ENCODE results near the gene SMC1B. TPM values are rescaled to one million over a fixed set of nuclear protein-coding genes. Genes with fewer than 3 reads are reported as not detected.

Gene SMC1B
- total and polyA plus RNA-seq, 5 donors = not detected

DNA sequence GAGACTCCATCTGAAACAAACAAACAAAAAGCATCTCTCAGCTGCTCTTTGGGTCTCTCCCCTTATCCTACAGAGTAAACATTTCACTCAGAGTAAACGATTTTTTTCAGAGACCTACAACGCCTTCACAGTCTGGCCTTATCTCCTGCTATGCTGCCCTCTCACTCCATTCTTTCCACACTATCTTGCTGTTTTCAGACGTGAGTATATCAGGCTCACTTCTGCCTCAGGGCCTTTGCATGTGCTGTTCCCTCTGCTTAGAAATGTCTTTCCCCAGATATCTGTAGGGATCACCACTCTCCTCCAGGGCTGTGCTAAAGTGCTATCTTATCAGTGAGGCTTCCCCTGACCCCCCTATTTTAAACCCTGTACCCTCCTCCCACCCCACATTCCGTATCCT, 6.6 kb upstream of the SMC1B start:
- Histone ChIP-seq H3K27me3 (ENCODE audit: control insufficient read depth, insufficient read depth) (no peaks in the 10 kb centered on the region), H3K9me3 (ENCODE audit: control insufficient read depth, low read length) (no peaks in the 10 kb centered on the region), H3K4me3 (ENCODE audit: low read length) (no peak overlapping the region), H3K4me1 (ENCODE audit: control insufficient read depth, insufficient read depth, low read length) (no peaks in the 10 kb centered on the region), H3K27ac (ENCODE audit: low read length) (no peak overlapping the region)
- intact Hi-C loops (cut with DNase I) = no loop called here
- DNase-seq (no peak), ATAC-seq (no peak)
- WGBS = 73% methylated on average over 4 of the region's 4 CpGs

DNA sequence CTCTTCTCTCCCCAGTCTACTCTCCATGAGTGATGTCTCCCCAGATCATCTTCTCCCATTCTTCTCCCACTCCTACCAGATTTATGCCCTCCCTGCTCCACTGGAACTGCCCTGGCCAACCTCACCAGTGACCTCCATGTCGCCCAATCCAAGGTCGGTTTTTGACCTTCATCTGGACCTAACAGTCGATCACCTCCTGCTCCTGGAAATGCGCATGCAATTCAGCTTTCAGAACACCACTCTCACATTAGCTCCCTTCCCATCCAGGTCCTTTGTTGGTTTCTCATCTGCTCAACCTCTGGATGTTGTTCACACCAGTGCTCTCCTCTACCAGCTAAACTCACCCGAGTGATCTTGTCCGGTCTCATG, 5.4 kb upstream of the SMC1B start:
- intact Hi-C loops (cut with DNase I) = no loop called here
- WGBS = 95% methylated on average over 6 of the region's 6 CpGs
- Histone ChIP-seq H3K27me3 (ENCODE audit: control insufficient read depth, insufficient read depth) (no peaks in the 10 kb centered on the region), H3K4me3 (ENCODE audit: low read length) (no peak overlapping the region), H3K9me3 (ENCODE audit: control insufficient read depth, low read length) (no peaks in the 10 kb centered on the region), H3K27ac (ENCODE audit: low read length) (no peak overlapping the region), H3K4me1 (ENCODE audit: control insufficient read depth, insufficient read depth, low read length) (no peaks in the 10 kb centered on the region)
- DNase-seq (no peak), ATAC-seq (no peak)

- Histone ChIP-seq H3K27me3 (ENCODE audit: control insufficient read depth, insufficient read depth) (no peaks in the 10 kb centered on the region), H3K4me1 (ENCODE audit: control insufficient read depth, insufficient read depth, low read length) (no peaks in the 10 kb centered on the region), H3K4me3 (ENCODE audit: low read length) (no peak overlapping the region), H3K27ac (ENCODE audit: low read length) (no peak overlapping the region), H3K9me3 (ENCODE audit: control insufficient read depth, low read length) (no peaks in the 10 kb centered on the region)
- DNase-seq = no peak
- ATAC-seq = no peak
- WGBS = 96% methylated on average over 16 of the region's 16 CpGs
- intact Hi-C loops (cut with DNase I) = no loop called here
Measured at GRCh38 chr22:45418056-45418769, 4.8 kb upstream of the SMC1B start.

DNA sequence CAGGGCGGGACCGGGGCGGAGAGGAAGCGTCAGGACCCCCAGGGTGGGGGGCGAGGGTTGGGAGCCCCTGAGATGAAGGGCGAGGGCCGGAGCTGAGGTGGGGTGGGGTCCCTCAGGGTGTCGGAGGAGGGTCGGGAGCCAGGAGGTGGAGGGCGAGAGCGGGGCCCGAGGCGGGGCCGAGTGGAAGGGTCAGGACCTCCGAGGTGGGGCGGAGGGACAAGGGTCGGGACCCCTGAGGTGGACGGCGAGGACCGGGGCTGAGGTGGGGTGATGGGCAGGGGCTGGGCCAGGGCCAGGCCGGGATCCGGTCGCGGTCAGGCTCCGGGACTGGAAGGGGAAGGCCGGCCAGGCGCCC, 409 bp downstream of the SMC1B start:
- no peak overlapping the region for H3K27ac ChIP-seq (ENCODE audit: low read length)
- 92% methylated on average over 27 of the region's 27 CpGs for WGBS
- H3K27me3 ChIP-seq (ENCODE audit: control insufficient read depth, insufficient read depth) = no peaks in the 10 kb centered on the region
- DNase-seq = peak; percentile 22 to 73 (median 67)
- H3K4me1 ChIP-seq (ENCODE audit: control insufficient read depth, insufficient read depth, low read length) = no peaks in the 10 kb centered on the region
- H3K9me3 ChIP-seq (ENCODE audit: control insufficient read depth, low read length) = no peaks in the 10 kb centered on the region
- intact Hi-C loops (cut with DNase I) = no loop called here
- H3K4me3 ChIP-seq (ENCODE audit: low read length) = peak overlapping the region; percentile 47
- peak; percentile 43 to 68 for ATAC-seq

DNA sequence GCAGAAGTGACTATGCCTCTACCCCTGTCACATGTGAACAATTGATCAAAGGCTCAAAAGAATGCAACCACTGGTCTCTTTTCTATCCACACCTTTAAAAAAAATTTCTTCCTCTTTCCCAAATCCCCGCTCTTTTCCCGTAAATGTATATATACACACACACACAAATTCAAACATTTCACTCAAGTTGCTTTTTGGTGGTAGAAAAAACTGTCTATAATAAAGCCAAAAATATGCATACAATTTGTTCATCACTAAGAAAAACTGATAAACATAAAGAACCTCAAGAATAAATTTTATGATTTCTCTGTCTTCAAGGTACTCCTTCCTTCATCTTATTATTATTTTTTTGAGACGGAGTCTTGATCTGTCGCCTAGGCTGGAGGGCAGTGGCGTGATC, 5.6 kb downstream of the SMC1B start:
- intact Hi-C loops (cut with DNase I) = no loop called here
- Histone ChIP-seq H3K4me1 (ENCODE audit: control insufficient read depth, insufficient read depth, low read length) (no peaks in the 10 kb centered on the region), H3K27ac (ENCODE audit: low read length) (no peak overlapping the region), H3K4me3 (ENCODE audit: low read length) (no peak overlapping the region), H3K27me3 (ENCODE audit: control insufficient read depth, insufficient read depth) (no peaks in the 10 kb centered on the region), H3K9me3 (ENCODE audit: control insufficient read depth, low read length) (no peaks in the 10 kb centered on the region)
- DNase-seq (no peak), ATAC-seq (no peak)
- 95% methylated on average over 5 of the region's 5 CpGs for WGBS

DNA sequence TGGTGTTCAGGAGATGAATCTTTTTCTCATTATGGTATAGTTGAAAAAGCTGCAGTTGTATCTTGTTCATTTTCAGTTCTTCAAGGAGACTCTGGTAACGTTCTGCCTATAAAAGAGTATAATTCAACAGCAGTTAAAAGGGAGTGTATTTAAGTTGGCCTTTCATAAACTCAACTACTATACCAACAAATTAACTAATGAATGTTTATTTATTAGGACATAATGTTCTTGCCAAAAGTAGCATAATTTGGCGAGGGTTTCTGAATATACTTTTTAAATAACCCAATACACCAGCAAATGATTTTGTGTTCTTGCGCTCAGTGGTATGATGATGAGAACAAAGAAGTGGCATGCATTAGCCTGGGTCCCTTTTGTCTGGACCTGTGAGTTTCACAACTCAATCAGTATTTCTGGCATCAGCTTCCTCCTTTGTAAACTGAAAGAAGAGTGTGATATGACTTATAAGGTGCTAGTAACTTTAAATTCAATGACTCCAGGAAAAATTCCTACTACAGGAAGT, 10.9 kb downstream of the SMC1B start:
- no peak overlapping the region for H3K27ac ChIP-seq (ENCODE audit: low read length)
- DNase-seq = no peak
- H3K27me3 ChIP-seq (ENCODE audit: control insufficient read depth, insufficient read depth) = no peaks in the 10 kb centered on the region
- no peak for ATAC-seq
- intact Hi-C loops (cut with DNase I) = no loop called here
- H3K4me3 ChIP-seq (ENCODE audit: low read length) = no peak overlapping the region
- H3K4me1 ChIP-seq (ENCODE audit: control insufficient read depth, insufficient read depth, low read length) = no peaks in the 10 kb centered on the region
- H3K9me3 ChIP-seq (ENCODE audit: control insufficient read depth, low read length) = no peaks in the 10 kb centered on the region
- 84% methylated on average over 3 of the region's 3 CpGs for WGBS

DNA sequence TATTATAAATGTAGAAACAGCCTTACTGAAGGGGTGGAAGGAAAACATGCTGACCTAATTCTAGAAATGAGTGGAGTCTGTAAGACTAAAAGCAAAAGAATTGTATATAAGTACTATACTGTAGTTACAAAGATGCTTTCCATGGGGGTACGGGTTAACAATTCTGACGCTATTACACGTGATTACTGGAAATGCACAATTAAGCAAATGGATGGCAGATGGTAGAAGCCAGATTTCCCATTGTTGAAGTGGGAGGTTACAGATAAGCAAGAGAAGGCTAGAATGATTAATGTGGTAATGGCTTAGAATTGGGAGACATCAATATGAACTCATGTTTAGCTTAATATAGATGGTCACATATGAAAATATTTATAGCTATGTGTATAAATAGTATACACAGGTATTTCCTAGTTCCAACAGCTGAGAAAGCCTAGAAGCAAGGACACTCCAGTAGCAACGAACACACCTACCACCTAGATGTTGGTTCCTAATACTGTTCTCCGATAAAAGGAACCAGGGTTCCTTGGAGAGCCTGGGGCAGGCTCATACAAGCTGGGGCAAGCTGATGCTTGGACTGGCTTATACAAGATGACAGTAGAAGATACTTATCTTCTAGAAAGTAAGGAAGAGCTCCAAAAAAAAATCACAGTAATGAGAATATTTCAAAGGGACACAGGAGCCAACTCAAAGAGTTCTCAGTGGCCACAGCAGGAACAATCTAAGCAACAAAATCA, 13.5 kb downstream of the SMC1B start:
- H3K9me3 ChIP-seq (ENCODE audit: control insufficient read depth, low read length) = no peaks in the 10 kb centered on the region
- no peaks in the 10 kb centered on the region for H3K4me1 ChIP-seq (ENCODE audit: control insufficient read depth, insufficient read depth, low read length)
- 85% methylated on average over 5 of the region's 5 CpGs for WGBS
- intact Hi-C loops (cut with DNase I) = no loop called here
- ATAC-seq (no peak), DNase-seq (no peak)
- H3K27me3 ChIP-seq (ENCODE audit: control insufficient read depth, insufficient read depth) = no peaks in the 10 kb centered on the region
- H3K4me3 ChIP-seq (ENCODE audit: low read length) = no peak overlapping the region
- no peak overlapping the region for H3K27ac ChIP-seq (ENCODE audit: low read length)

- no peak for ATAC-seq
- 90% methylated on average over 13 of the region's 13 CpGs for WGBS
- H3K9me3 ChIP-seq (ENCODE audit: control insufficient read depth, low read length) = no peaks in the 10 kb centered on the region
- DNase-seq = peak in 1 of 3 donors; percentile 18
- H3K4me3 ChIP-seq (ENCODE audit: low read length) = no peak overlapping the region
- no peaks in the 10 kb centered on the region for H3K4me1 ChIP-seq (ENCODE audit: control insufficient read depth, insufficient read depth, low read length)
- intact Hi-C loops (cut with DNase I) = no loop called here
- no peaks in the 10 kb centered on the region for H3K27me3 ChIP-seq (ENCODE audit: control insufficient read depth, insufficient read depth)
- H3K27ac ChIP-seq (ENCODE audit: low read length) = no peak overlapping the region
Measured at GRCh38 chr22:45398214-45398613, 15.2 kb downstream of the SMC1B start.

GRCh38 chr22:45397806-45398205, 15.6 kb downstream of the SMC1B start:
- H3K27ac ChIP-seq (ENCODE audit: low read length) = no peak overlapping the region
- no peaks in the 10 kb centered on the region for H3K27me3 ChIP-seq (ENCODE audit: control insufficient read depth, insufficient read depth)
- no peaks in the 10 kb centered on the region for H3K9me3 ChIP-seq (ENCODE audit: control insufficient read depth, low read length)
- H3K4me1 ChIP-seq (ENCODE audit: control insufficient read depth, insufficient read depth, low read length) = no peaks in the 10 kb centered on the region
- WGBS = 81% methylated on average over 5 of the region's 5 CpGs
- DNase-seq (peak in 1 of 3 donors; percentile 36), ATAC-seq (no peak)
- intact Hi-C loops (cut with DNase I) = no loop called here
- H3K4me3 ChIP-seq (ENCODE audit: low read length) = no peak overlapping the region

- no peaks in the 10 kb centered on the region for H3K4me1 ChIP-seq (ENCODE audit: control insufficient read depth, insufficient read depth, low read length)
- H3K27me3 ChIP-seq (ENCODE audit: control insufficient read depth, insufficient read depth) = no peaks in the 10 kb centered on the region
- intact Hi-C loops (cut with DNase I) = no loop called here
- no peak overlapping the region for H3K27ac ChIP-seq (ENCODE audit: low read length)
- WGBS = 82% methylated on average over 3 of the region's 3 CpGs
- ATAC-seq (no peak), DNase-seq (no peak)
- no peaks in the 10 kb centered on the region for H3K9me3 ChIP-seq (ENCODE audit: control insufficient read depth, low read length)
- no peak overlapping the region for H3K4me3 ChIP-seq (ENCODE audit: low read length)
Measured at GRCh38 chr22:45389546-45389945, 23.9 kb downstream of the SMC1B start.

- Histone ChIP-seq H3K4me1 (ENCODE audit: control insufficient read depth, insufficient read depth, low read length) (no peaks in the 10 kb centered on the region), H3K27ac (ENCODE audit: low read length) (no peak overlapping the region), H3K9me3 (ENCODE audit: control insufficient read depth, low read length) (no peaks in the 10 kb centered on the region), H3K4me3 (ENCODE audit: low read length) (no peak overlapping the region), H3K27me3 (ENCODE audit: control insufficient read depth, insufficient read depth) (no peaks in the 10 kb centered on the region)
- 93% methylated on average over 2 of the region's 2 CpGs for WGBS
- DNase-seq = no peak
- ATAC-seq = no peak
- intact Hi-C loops (cut with DNase I) = no loop called here
Measured at GRCh38 chr22:45381348-45381747, 32.1 kb downstream of the SMC1B start.
